SK-N-SH (cell line): ENCODE data around the gene PRR12. TPM values are rescaled to one million over a fixed set of nuclear protein-coding genes. Genes with fewer than 3 reads are reported as not detected.
A peak's percentile ranks its signal among the peaks of the same experiment; 100 is the strongest.

Experiments
- CTCF ChIA-PET: fragments of 300-600, 350-600 bp; formaldehyde crosslinking; extraction: SDS; loops from one replicate; lab custom pipeline; 2021; lab: Yijun Ruan, JAX
- POLR2A ChIA-PET: fragments of 350-600 bp; sonication (Branson Sonifier 250); formaldehyde crosslinking; extraction: SDS; loops from one replicate; lab custom pipeline; 2020; ENCODE audit warnings: antibody characterized with exemption, inconsistent platforms; lab: Yijun Ruan, JAX
- DNase-seq: peaks from one replicate; pipeline ENCODE4 v3.0.0; 2012
- H2AFZ ChIP-seq: fragments of 200-600 bp; sonication (generic); 2 replicates; pipeline ENCODE4 v1.8.1; 2016; ENCODE audit warnings: antibody characterized with exemption, mild to moderate bottlenecking, low read depth
- H3F3A ChIP-seq: fragments of 200-600 bp; sonication (generic); replicated peaks from 2 replicates; pipeline ENCODE3; 2016; ENCODE audit warnings: antibody characterized with exemption, mild to moderate bottlenecking; ENCODE audit not compliant: insufficient read depth
- H3K27ac ChIP-seq, 2 experiments: fragments of 200-500 bp in 1 of 2; fragments of 200-600 bp in 1 of 2; sonication (Bioruptor generic) in 1 of 2; sonication (generic), shearing (Covaris generic) in 1 of 2; 2 replicates each; pipeline versions ENCODE4 v1.5.1 to v1.6.1; 2014 to 2016; ENCODE audit warnings: low read depth in 2 of 2, inconsistent platforms in 1 of 2, low read length in 1 of 2, mild to moderate bottlenecking in 1 of 2, mixed read lengths in 1 of 2
- H3K27me3 ChIP-seq: fragments of 200-600 bp; sonication (generic), shearing (Covaris generic); 2 replicates; pipeline ENCODE4 v1.6.1; 2016; ENCODE audit warnings: mixed run types; ENCODE audit not compliant: insufficient read depth
- H3K36me3 ChIP-seq, 2 experiments: fragments of 200-500 bp in 1 of 2; fragments of 200-600 bp in 1 of 2; sonication (Bioruptor generic) in 1 of 2; sonication (generic) in 1 of 2; replicated peaks in 1 of 2; 2 replicates each; pipeline versions ENCODE3 to v1.5.1; 2014 to 2016; ENCODE audit warnings: low read length in 1 of 2, mild to moderate bottlenecking in 1 of 2; ENCODE audit not compliant: insufficient read depth in 2 of 2, control insufficient read depth in 1 of 2
- H3K4me1 ChIP-seq, 2 experiments: fragments of 200-500 bp in 1 of 2; fragments of 200-600 bp in 1 of 2; sonication (Bioruptor generic) in 1 of 2; sonication (generic), shearing (Covaris generic) in 1 of 2; 2 replicates each; pipeline versions ENCODE4 v1.5.1 to v1.6.1; 2014 to 2016; ENCODE audit warnings: low read depth in 1 of 2, low read length in 1 of 2, mixed run types in 1 of 2; ENCODE audit not compliant: insufficient read depth in 2 of 2, control insufficient read depth in 1 of 2
- H3K4me2 ChIP-seq: fragments of 200-600 bp; sonication (generic), shearing (Covaris generic); 2 replicates; pipeline ENCODE4 v1.6.1; 2017; ENCODE audit warnings: mixed run types
- H3K4me3 ChIP-seq, 2 experiments: fragments of 200-500 bp in 1 of 2; fragments of 200-600 bp in 1 of 2; sonication (Bioruptor generic) in 1 of 2; sonication (generic), shearing (Covaris generic) in 1 of 2; 2 replicates each; pipeline versions ENCODE4 v1.5.1 to v1.8.1; 2014 to 2016; ENCODE audit warnings: low read depth in 2 of 2, inconsistent platforms in 1 of 2, low read length in 1 of 2, mild to moderate bottlenecking in 1 of 2, mixed read lengths in 1 of 2, moderate library complexity in 1 of 2
- H3K79me2 ChIP-seq: fragments of 200-600 bp; sonication (generic); 2 replicates; pipeline ENCODE4 v1.8.1; 2017; ENCODE audit warnings: mild to moderate bottlenecking; ENCODE audit not compliant: insufficient read depth
- H3K9ac ChIP-seq: fragments of 200-600 bp; sonication (generic); 2 replicates; pipeline ENCODE4 v1.6.1; 2017; ENCODE audit warnings: mixed run types
- H3K9me2 ChIP-seq: fragments of 200-600 bp; sonication (generic); 2 replicates; pipeline ENCODE4 v1.6.1; 2017; ENCODE audit warnings: mixed run types
- H3K9me3 ChIP-seq: fragments of 200-600 bp; sonication (generic); 2 replicates; pipeline ENCODE4 v1.6.1; 2017; ENCODE audit warnings: mixed run types, mild to moderate bottlenecking, moderate library complexity
- H4K20me1 ChIP-seq: fragments of 200-600 bp; sonication (generic); 2 replicates; pipeline ENCODE4 v1.6.1; 2017; ENCODE audit warnings: mild to moderate bottlenecking, mixed run types; ENCODE audit not compliant: insufficient read depth
- CHD2 ChIP-seq: fragments of 150-350 bp; IDR thresholded peaks from 2 replicates; pipeline ENCODE4 v1.6.1; 2018; ENCODE audit warnings: low read length; ENCODE audit not compliant: partially characterized antibody
- CTCF ChIP-seq: fragments of 200-600 bp; sonication (generic); IDR thresholded peaks from 2 replicates; pipeline ENCODE4 v1.6.1; 2017; ENCODE audit warnings: antibody characterized with exemption, mild to moderate bottlenecking, moderate library complexity
- FOXJ3 ChIP-seq: sonication (generic); formaldehyde crosslinking; IDR thresholded peaks from 2 replicates; pipeline ENCODE4 v1.5.1; 2020; ENCODE audit warnings: mild to moderate bottlenecking, missing genetic modification reagents
- FOXM1 ChIP-seq: IDR thresholded peaks from 2 replicates; pipeline ENCODE4 v1.4.0; 2012; ENCODE audit warnings: low read depth, mild to moderate bottlenecking
- JUND ChIP-seq: IDR thresholded peaks from 2 replicates; pipeline ENCODE4 v1.4.0; 2012
- MAX ChIP-seq: IDR thresholded peaks from 2 replicates; pipeline ENCODE4 v1.4.0; 2012; ENCODE audit warnings: low read depth
- NRF1 ChIP-seq: IDR thresholded peaks from 2 replicates; pipeline ENCODE4 v1.6.1; 2012; ENCODE audit warnings: low read depth, mild to moderate bottlenecking, low read length
- POLR2AphosphoS5 ChIP-seq: IDR thresholded peaks from 2 replicates; pipeline ENCODE4 v1.6.1; 2012; ENCODE audit warnings: low read depth, low read length
- RCOR1 ChIP-seq: fragments of 150-350 bp; IDR thresholded peaks from 2 replicates; pipeline ENCODE4 v1.6.1; 2017; ENCODE audit warnings: antibody characterized with exemption, low read length
- RFX5 ChIP-seq: IDR thresholded peaks from 2 replicates; pipeline ENCODE4 v1.6.1; 2012; ENCODE audit warnings: mild to moderate bottlenecking, improper control_type of control experiment, low read length
- SIN3A ChIP-seq: IDR thresholded peaks from 2 replicates; pipeline ENCODE4 v1.6.1; 2012; ENCODE audit warnings: low read depth, mild to moderate bottlenecking, low read length, moderate library complexity, borderline replicate concordance
- SMC3 ChIP-seq: IDR thresholded peaks from 2 replicates; pipeline ENCODE4 v1.6.1; 2012; ENCODE audit warnings: low read depth, low read length, improper control_type of control experiment
- TAF1 ChIP-seq: IDR thresholded peaks from 2 replicates; pipeline ENCODE4 v1.6.1; 2012; ENCODE audit warnings: low read depth, mild to moderate bottlenecking, low read length, moderate library complexity, borderline replicate concordance
- TCF12 ChIP-seq: IDR thresholded peaks from 2 replicates; pipeline ENCODE4 v1.4.0; 2012
- YY1 ChIP-seq: IDR thresholded peaks from 2 replicates; pipeline ENCODE4 v1.4.0; 2012; ENCODE audit warnings: low read depth, mild to moderate bottlenecking
- ZBTB33 ChIP-seq: IDR thresholded peaks from 2 replicates; pipeline ENCODE4 v1.4.0; 2012; ENCODE audit warnings: low read depth, borderline replicate concordance
- whole genome bisulfite sequencing: methylation state at CpG from one replicate; pipeline ENCODE4 v1.1.6; 2017; ENCODE audit warnings: low lambda C conversion rate; 5-methylcytosine and 5-hydroxymethylcytosine counted together
- polyA plus RNA-seq, 3 experiments: library from polyadenylated mRNA; depleted of rRNA; stranded (reverse); fragments of >200 nt; gene quantifications; 2 replicates each; pipeline ENCODE4 v1.2.3, GENCODE V29; 2012

The PRR12 gene
- 0.71 and 1.7 TPM in 2 replicates for polyA plus RNA-seq (2012; rRNA removed)
- polyA plus RNA-seq (2012; cell fraction: cytosol; rRNA removed), result 1.4 and 1.8 TPM in 2 replicates
- 5.2 and 8.9 TPM in 2 replicates for polyA plus RNA-seq (2012; cell fraction: nucleus; rRNA removed)

GRCh38 chr19:49590971-49591730, at the start of gene PRR12:
TSS of gene PRR12 (plus strand) at chr19:49591182. CDS start at chr19:49591655, 473 bp downstream.
- peaks cover 29% of the 10 kb centered on the region for H3F3A ChIP-seq
- H3K9ac ChIP-seq, result peak within 1 kb of the TSS; percentile 88
- CTCF ChIA-PET, result interaction anchor here (1.0 to 1.5 kb wide), 7 partner anchors 21 to 112 kb away, joined by 3 to 7 read pairs (median 3); no protein-coding TSS in a partner anchor
- peak within 1 kb of the TSS; percentile 79 to 90 for H3K4me3 ChIP-seq
- H3K9me3 ChIP-seq, result no peaks in the 10 kb centered on the region
- TF ChIP-seq TAF1 (peak; percentile 78), RCOR1 (peak; percentile 33; the same call in 1 of the 2 replicates), ZBTB33 (no peak), NRF1 (no peak), SMC3 (no peak), SIN3A (no peak), CHD2 (no peak), RFX5 (no peak), JUND (no peak; the same call in 1 of the 2 replicates), POLR2AphosphoS5 (peak; percentile 67; the same call in 1 of the 2 replicates), MAX (no peak; the same call in none of the 2 replicates), FOXM1 (no peak), CTCF (no peak), YY1 (peak; percentile 69), TCF12 (no peak), FOXJ3 (CRISPR knock-in tag) (no peak)
- TF ChIP-seq, all 33 proteins: peak for 4
- Histone ChIP-seq H3K36me3 (peaks cover 12 to 20% of the 10 kb centered on the region in 2 experiments), H3K27me3 (no peaks in the 10 kb centered on the region), H3K4me1 (peaks cover 0 to 12% of the 10 kb centered on the region in 2 experiments; a peak in 1 of 4 replicates), H3K9me2 (no peaks in the 10 kb centered on the region), H2AFZ (peak within 1 kb of the TSS; percentile 7; the same call in 1 of the 2 replicates), H3K27ac (peak within 1 kb of the TSS; percentile 78 to 95), H3K4me2 (peak within 1 kb of the TSS; percentile 99), H4K20me1 (peaks cover 27% of the 10 kb centered on the region), H3K79me2 (peaks cover 37% of the 10 kb centered on the region)
- POLR2A ChIA-PET, result interaction anchor here (1.1 to 1.5 kb wide), 2 partner anchors 10 to 49 kb away, joined by 3 to 11 read pairs; partner anchors contain the start of genes NOSIP, PRRG2 and RRAS
- DNase-seq, result peak; percentile 89
- WGBS, result under 1% methylated on average over 51 of the region's 66 CpGs
